Large intestine (tissue), 3 donors: ENCODE measurements around the gene TXNL4B. TPM values are rescaled to one million over a fixed set of nuclear protein-coding genes. Genes with fewer than 3 reads are reported as not detected.
A peak's percentile ranks its signal among the peaks of the same experiment; 100 is the strongest.

ENCODE experiments used
- DNase-seq, 2 donors: peaks; one replicate each; pipeline versions ENCODE4 v3.0.0 to v3.0.0-alpha.2; 2013
- H3K27ac ChIP-seq: one replicate; pipeline ENCODE4 v1.5.1; 2013; ENCODE audit warnings: low read length
- H3K27me3 ChIP-seq: 2 replicates; pipeline ENCODE4 v1.6.1; 2013; ENCODE audit warnings: low read length; ENCODE audit not compliant: control insufficient read depth, insufficient read depth
- H3K36me3 ChIP-seq: 2 replicates; pipeline ENCODE4 v1.6.1; 2013; ENCODE audit warnings: low read length; ENCODE audit not compliant: control insufficient read depth, insufficient read depth
- H3K4me1 ChIP-seq: one replicate; pipeline ENCODE4 v1.6.1; 2013; ENCODE audit warnings: low read length; ENCODE audit not compliant: control insufficient read depth, insufficient read depth
- H3K4me3 ChIP-seq: one replicate; pipeline ENCODE4 v1.5.1; 2013; ENCODE audit warnings: low read length
- H3K9me3 ChIP-seq: one replicate; pipeline ENCODE4 v1.6.1; 2013; ENCODE audit warnings: mild to moderate bottlenecking, low read depth, low read length, moderate library complexity; ENCODE audit not compliant: control insufficient read depth
- WGBS: methylation state at CpG from one replicate; pipeline ENCODE4 v1.1.5; 2013; ENCODE audit warnings: low lambda C conversion rate; ENCODE audit not compliant: insufficient coverage; 5-methylcytosine and 5-hydroxymethylcytosine counted together
- polyA plus RNA-seq: library from polyadenylated mRNA; unstranded; fragments of 120-200 nt; gene quantifications from one replicate; pipeline ENCODE4 v1.2.1, GENCODE V29; 2013

Gene TXNL4B
- polyA plus RNA-seq, 1 donor, result 18.9 TPM

GRCh38 chr16:72042157-72042660 lies 51.2 kb downstream of the TXNL4B start:
- no peaks in the 10 kb centered on the region for H3K9me3 ChIP-seq
- peaks cover 2% of the 10 kb centered on the region for H3K36me3 ChIP-seq
- DNase-seq, result peak in 1 of 2 donors; percentile 15
- no peaks in the 10 kb centered on the region for H3K4me1 ChIP-seq
- no peak overlapping the region for H3K4me3 ChIP-seq
- 80% methylated on average over 2 of the region's 2 CpGs for WGBS
- H3K27ac ChIP-seq, result no peak overlapping the region
- no peaks in the 10 kb centered on the region for H3K27me3 ChIP-seq

- no peak overlapping the region for H3K4me3 ChIP-seq
- no peaks in the 10 kb centered on the region for H3K27me3 ChIP-seq
- H3K9me3 ChIP-seq, result no peaks in the 10 kb centered on the region
- H3K36me3 ChIP-seq, result no peaks in the 10 kb centered on the region
- no peak for DNase-seq
- H3K4me1 ChIP-seq, result no peaks in the 10 kb centered on the region
- no peak overlapping the region for H3K27ac ChIP-seq
- WGBS, result no CpG with 5 or more reads among the region's 5 CpGs
Measured at GRCh38 chr16:72036098-72036497, 57.3 kb downstream of the TXNL4B start.

Other genes starting within 250 kb of the TXNL4B start
- 21.2 TPM for gene ATXN1L, start 247.6 kb downstream of the TXNL4B start, polyA plus RNA-seq
- 11.2 TPM for gene ZNF821, start 209.4 kb downstream of the TXNL4B start, polyA plus RNA-seq
- 236 TPM for gene IST1, start 198.1 kb downstream of the TXNL4B start, polyA plus RNA-seq
- gene PKD1L3, start 93.2 kb downstream of the TXNL4B start, polyA plus RNA-seq, result 0.04 TPM
- 9.3 TPM for gene DHODH, start 84.9 kb downstream of the TXNL4B start, polyA plus RNA-seq
- gene HP, start 39.1 kb downstream of the TXNL4B start, polyA plus RNA-seq, result 0.73 TPM
- gene HPR, start 30.4 kb downstream of the TXNL4B start, polyA plus RNA-seq, result 0.46 TPM
- gene DHX38, start 227 bp upstream of the TXNL4B start, polyA plus RNA-seq, result 60.7 TPM
- gene PMFBP1, start 78.5 kb upstream of the TXNL4B start, polyA plus RNA-seq, result 4.7 TPM